ENCODE results near the gene SOD2. TPM values are rescaled to one million over a fixed set of nuclear protein-coding genes. Genes with fewer than 3 reads are reported as not detected.

Gene SOD2
- total RNA-seq, 1 experiment from 2014 or later, result 202 TPM

GRCh38 chr6:159655409-159655988 is 37.5 kb downstream of the SOD2 start:
- Mint-ChIP-seq H3K9me3 (ENCODE audit: low read depth, unreplicated experiment) (no peaks in the 10 kb centered on the region), H3K36me3 (ENCODE audit: insufficient read depth, unreplicated experiment) (no peaks in the 10 kb centered on the region), H3K4me3 (ENCODE audit: low read depth, unreplicated experiment) (no peak overlapping the region), H3K4me1 (ENCODE audit: low read depth, unreplicated experiment) (no peaks in the 10 kb centered on the region), H3K27ac (ENCODE audit: unreplicated experiment) (no peak overlapping the region), H3K27me3 (ENCODE audit: unreplicated experiment) (no peaks in the 10 kb centered on the region)
- CTCF ChIA-PET, result interaction anchor here (0.6 to 2.1 kb wide), 3 partner anchors 190 to 481 kb away, joined by 3 to 13 read pairs (median 9); no protein-coding TSS in a partner anchor
- no peak for DNase-seq
- TF ChIP-seq, protein P1, sequence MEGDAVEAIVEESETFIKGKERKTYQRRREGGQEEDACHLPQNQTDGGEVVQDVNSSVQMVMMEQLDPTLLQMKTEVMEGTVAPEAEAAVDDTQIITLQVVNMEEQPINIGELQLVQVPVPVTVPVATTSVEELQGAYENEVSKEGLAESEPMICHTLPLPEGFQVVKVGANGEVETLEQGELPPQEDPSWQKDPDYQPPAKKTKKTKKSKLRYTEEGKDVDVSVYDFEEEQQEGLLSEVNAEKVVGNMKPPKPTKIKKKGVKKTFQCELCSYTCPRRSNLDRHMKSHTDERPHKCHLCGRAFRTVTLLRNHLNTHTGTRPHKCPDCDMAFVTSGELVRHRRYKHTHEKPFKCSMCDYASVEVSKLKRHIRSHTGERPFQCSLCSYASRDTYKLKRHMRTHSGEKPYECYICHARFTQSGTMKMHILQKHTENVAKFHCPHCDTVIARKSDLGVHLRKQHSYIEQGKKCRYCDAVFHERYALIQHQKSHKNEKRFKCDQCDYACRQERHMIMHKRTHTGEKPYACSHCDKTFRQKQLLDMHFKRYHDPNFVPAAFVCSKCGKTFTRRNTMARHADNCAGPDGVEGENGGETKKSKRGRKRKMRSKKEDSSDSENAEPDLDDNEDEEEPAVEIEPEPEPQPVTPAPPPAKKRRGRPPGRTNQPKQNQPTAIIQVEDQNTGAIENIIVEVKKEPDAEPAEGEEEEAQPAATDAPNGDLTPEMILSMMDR (IDR thresholded peaks at IDR 0.05; ENCODE audit: unreplicated experiment), result no peak
- no TSS peak for BruUV-seq (replicated peaks)
- intact Hi-C loops (cut with micrococcal nuclease; ENCODE audit: unreplicated experiment), result loop anchor here (2.0 kb wide), 1 partner anchor 481 kb away; no protein-coding TSS in a partner anchor

GRCh38 chr6:159654483-159655098 is 38.5 kb downstream of the SOD2 start:
- peak; percentile 24 for DNase-seq
- intact Hi-C loops (cut with micrococcal nuclease; ENCODE audit: unreplicated experiment), result loop anchor here (2.0 to 5.0 kb wide), 2 partner anchors 192 to 480 kb away; no protein-coding TSS in a partner anchor
- Mint-ChIP-seq H3K4me3 (ENCODE audit: low read depth, unreplicated experiment) (no peak overlapping the region), H3K9me3 (ENCODE audit: low read depth, unreplicated experiment) (no peaks in the 10 kb centered on the region), H3K4me1 (ENCODE audit: low read depth, unreplicated experiment) (no peaks in the 10 kb centered on the region), H3K36me3 (ENCODE audit: insufficient read depth, unreplicated experiment) (no peaks in the 10 kb centered on the region), H3K27me3 (ENCODE audit: unreplicated experiment) (no peaks in the 10 kb centered on the region), H3K27ac (ENCODE audit: unreplicated experiment) (no peak overlapping the region)
- TF ChIP-seq, protein P1 (IDR thresholded peaks at IDR 0.05; ENCODE audit: unreplicated experiment), result peak; percentile 55
- BruUV-seq (replicated peaks), result no TSS peak
- CTCF ChIA-PET, result interaction anchor here (1.3 to 2.1 kb wide), 3 partner anchors 402 to 480 kb away, joined by 3 to 13 read pairs (median 9); no protein-coding TSS in a partner anchor

GRCh38 chr6:159650314-159650713 is 42.7 kb downstream of the SOD2 start:
- H3K9me3 Mint-ChIP-seq (ENCODE audit: low read depth, unreplicated experiment), result peaks cover 3% of the 10 kb centered on the region
- no peak overlapping the region for H3K4me3 Mint-ChIP-seq (ENCODE audit: low read depth, unreplicated experiment)
- no peaks in the 10 kb centered on the region for H3K27me3 Mint-ChIP-seq (ENCODE audit: unreplicated experiment)
- TF ChIP-seq, protein P1 (IDR thresholded peaks at IDR 0.05; ENCODE audit: unreplicated experiment), result no peak
- no peak for DNase-seq
- peaks cover 22% of the 10 kb centered on the region for H3K4me1 Mint-ChIP-seq (ENCODE audit: low read depth, unreplicated experiment)
- no peaks in the 10 kb centered on the region for H3K36me3 Mint-ChIP-seq (ENCODE audit: insufficient read depth, unreplicated experiment)
- CTCF ChIA-PET, result no interaction called here
- intact Hi-C loops (cut with micrococcal nuclease; ENCODE audit: unreplicated experiment), result loop anchor here (5.0 kb wide), 1 partner anchor 188 kb away; no protein-coding TSS in a partner anchor
- no peak overlapping the region for H3K27ac Mint-ChIP-seq (ENCODE audit: unreplicated experiment)
- BruUV-seq (replicated peaks), result no TSS peak

- Mint-ChIP-seq H3K4me1 (ENCODE audit: low read depth, unreplicated experiment) (peaks cover 30% of the 10 kb centered on the region), H3K27ac (ENCODE audit: unreplicated experiment) (no peak overlapping the region), H3K36me3 (ENCODE audit: insufficient read depth, unreplicated experiment) (no peaks in the 10 kb centered on the region), H3K27me3 (ENCODE audit: unreplicated experiment) (no peaks in the 10 kb centered on the region), H3K9me3 (ENCODE audit: low read depth, unreplicated experiment) (peaks cover 3% of the 10 kb centered on the region), H3K4me3 (ENCODE audit: low read depth, unreplicated experiment) (no peak overlapping the region)
- intact Hi-C loops (cut with micrococcal nuclease; ENCODE audit: unreplicated experiment), result loop anchor here (10.0 kb wide), 1 partner anchor 395 kb away; no protein-coding TSS in a partner anchor
- CTCF ChIA-PET, result no interaction called here
- DNase-seq, result no peak
- TF ChIP-seq, protein P1 (IDR thresholded peaks at IDR 0.05; ENCODE audit: unreplicated experiment), result no peak
- no TSS peak for BruUV-seq (replicated peaks)
Observed at GRCh38 chr6:159649441-159649840, 43.6 kb downstream of the SOD2 start.
